Caki2 (cell line): ENCODE measurements around the gene ZNF737. TPM values are rescaled to one million over a fixed set of nuclear protein-coding genes. Genes with fewer than 3 reads are reported as not detected.
"Not testable (repeated sequence)": the region's sequence is repeated elsewhere in the genome, so short reads cannot be mapped to it uniquely, and the experiment has no call there.

Experiments used
- DNase-seq: peaks from one replicate; pipeline ENCODE4 v3.0.0-alpha.2; 2015; ENCODE audit warnings: low read depth
- in situ Hi-C: cut with HindIII; loops from 2 replicates; pipeline ENCODE4 v1.10.0; 2016; ENCODE audit warnings: low sequenced_read_pairs, low pct_unique_long_range_greater_than_20kb, mixed read lengths
- total RNA-seq: library from RNA; depleted of rRNA; stranded (reverse); fragments of >200 nt; shearing (Covaris generic); gene quantifications from 2 replicates; pipeline ENCODE4 v1.2.3, GENCODE V29; 2014; ENCODE audit warnings: low replicate concordance; rRNA removed

ZNF737 gene
- 0.81 and 6.9 TPM in 2 replicates for total RNA-seq

- DNase-seq, result peak; percentile 94
- in situ Hi-C loops, result no loop called here
Measured at GRCh38 chr19:20565321-20566018, at the start of gene ZNF737. Gene ZNF737, minus strand, starts transcription at chr19:20565781. Its CDS starts 141 bp downstream, at chr19:20565640.

GRCh38 chr19:20614971-20615370 is 49.4 kb upstream of the ZNF737 start:
- in situ Hi-C loops, DNase-seq: not testable (repeated sequence)

- DNase-seq, result no peak
- in situ Hi-C loops, result no loop called here
Measured at GRCh38 chr19:20612711-20613316, 47.2 kb upstream of the ZNF737 start.

GRCh38 chr19:20611866-20612265 is 46.3 kb upstream of the ZNF737 start:
- no peak for DNase-seq
- in situ Hi-C loops, result no loop called here

- in situ Hi-C loops, result no loop called here
Measured at GRCh38 chr19:20607943-20608342, 42.4 kb upstream of the ZNF737 start.

GRCh38 chr19:20558571-20558970 is 7.0 kb downstream of the ZNF737 start:
- in situ Hi-C loops, result no loop called here
- no peak for DNase-seq

More at GRCh38 chr19:20607943-20608342, 42.4 kb upstream of the ZNF737 start:
- no peak for DNase-seq

GRCh38 chr19:20558011-20558410 is 7.6 kb downstream of the ZNF737 start:
- no peak for DNase-seq

GRCh38 chr19:20544667-20545333 is 20.8 kb downstream of the ZNF737 start:
- in situ Hi-C loops, result not testable (repeated sequence)
- DNase-seq, result peak; percentile 11

More at GRCh38 chr19:20558011-20558410, 7.6 kb downstream of the ZNF737 start:
- in situ Hi-C loops, result no loop called here

GRCh38 chr19:20530303-20530702 is 35.3 kb downstream of the ZNF737 start:
- DNase-seq, in situ Hi-C loops: not testable (repeated sequence)

- in situ Hi-C loops, result no loop called here
- no peak for DNase-seq
Measured at GRCh38 chr19:20513189-20513904, 52.2 kb downstream of the ZNF737 start.

GRCh38 chr19:20503476-20503875 is 62.1 kb downstream of the ZNF737 start:
- in situ Hi-C loops, result no loop called here
- DNase-seq, result no peak

Other genes starting within 250 kb of the ZNF737 start
- gene ZNF626, start 95.8 kb upstream of the ZNF737 start, total RNA-seq, result 4.9 and 10.6 TPM in 2 replicates
- 0.35 and 2.1 TPM in 2 replicates for gene ZNF66, start 210.5 kb upstream of the ZNF737 start, total RNA-seq